NCI-H2196 (cell line): Measurements from ENCODE around the gene UBL5.
A peak's percentile ranks its signal among the peaks of the same experiment; 100 is the strongest.
"Not testable (repeated sequence)": the region's sequence is repeated elsewhere in the genome, so short reads cannot be mapped to it uniquely, and the experiment has no call there.

ENCODE experiments used
- DNase-seq: peaks from one replicate; lab custom pipeline; 2025; ENCODE audit not compliant: unreplicated experiment; lab: John Stamatoyannopoulos, UW

The UBL5 gene

GRCh38 chr19:9827289-9828238 lies at the start of gene UBL5:
Gene UBL5 (plus strand): TSS chr19:9827918. CDS start chr19:9828338, 420 bp downstream.
- peak; percentile 92 for DNase-seq

- no peak for DNase-seq
These were observed 45.4 kb upstream of the UBL5 start for GRCh38 chr19:9782338-9782737.

GRCh38 chr19:9784163-9784496 lies 43.6 kb upstream of the UBL5 start:
- DNase-seq = not testable (repeated sequence)

- peak; percentile 100 for DNase-seq
These were observed 42.1 kb upstream of the UBL5 start for GRCh38 chr19:9785367-9786331.

GRCh38 chr19:9786342-9786741 lies 41.4 kb upstream of the UBL5 start:
- DNase-seq = no peak

- no peak for DNase-seq
These were observed 40.9 kb upstream of the UBL5 start for GRCh38 chr19:9786819-9787218.

GRCh38 chr19:9788604-9789003 lies 39.1 kb upstream of the UBL5 start:
- DNase-seq = not testable (repeated sequence)

- no peak for DNase-seq
These were observed 38.7 kb upstream of the UBL5 start for GRCh38 chr19:9789066-9789465.

GRCh38 chr19:9789579-9789978 lies 38.1 kb upstream of the UBL5 start:
- not testable (repeated sequence) for DNase-seq

- DNase-seq = not testable (repeated sequence)
These were observed 36.7 kb upstream of the UBL5 start for GRCh38 chr19:9791073-9791367.

- peak; percentile 93 for DNase-seq
These were observed 36.0 kb upstream of the UBL5 start for GRCh38 chr19:9791552-9792205.

GRCh38 chr19:9792206-9793070 lies 35.3 kb upstream of the UBL5 start:
- DNase-seq = peak; percentile 93

GRCh38 chr19:9793071-9793591 lies 34.6 kb upstream of the UBL5 start:
- no peak for DNase-seq

- DNase-seq = peak; percentile 86
These were observed 31.5 kb upstream of the UBL5 start for GRCh38 chr19:9796113-9796773.

- no peak for DNase-seq
These were observed 29.8 kb upstream of the UBL5 start for GRCh38 chr19:9797871-9798270.

GRCh38 chr19:9799162-9799561 lies 28.6 kb upstream of the UBL5 start:
- no peak for DNase-seq

- no peak for DNase-seq
These were observed 25.7 kb upstream of the UBL5 start for GRCh38 chr19:9801976-9802375.

GRCh38 chr19:9806803-9807202 lies 20.9 kb upstream of the UBL5 start:
- no peak for DNase-seq
